Pulmonary artery endothelial cell (primary cell): ENCODE measurements around the gene GABRR3. TPM values are rescaled to one million over a fixed set of nuclear protein-coding genes. Genes with fewer than 3 reads are reported as not detected.

ENCODE experiments used
- DNase-seq: peaks from one replicate; pipeline ENCODE4 v3.0.0-alpha.2; 2011; ENCODE audit warnings: low read depth, low spot score
- total RNA-seq: library from RNA; depleted of rRNA; stranded (reverse); fragments of >200 nt; gene quantifications from 2 replicates; pipeline ENCODE4 v1.2.3, GENCODE V29; 2014

GABRR3 gene
- total RNA-seq: not detected in 2 replicates

GRCh38 chr3:98035208-98035607 lies at the start of gene GABRR3:
TSS of gene GABRR3 (minus strand) at chr3:98035315. CDS start at chr3:98034987, 328 bp downstream.
- DNase-seq: no peak

- no peak for DNase-seq
Measured at GRCh38 chr3:98073486-98073885, 38.4 kb upstream of the GABRR3 start.

- no peak for DNase-seq
Measured at GRCh38 chr3:98070840-98071239, 35.7 kb upstream of the GABRR3 start.

GRCh38 chr3:98068824-98069223 lies 33.7 kb upstream of the GABRR3 start:
- DNase-seq: no peak

- DNase-seq: no peak
Measured at GRCh38 chr3:98058244-98058960, 23.3 kb upstream of the GABRR3 start.

GRCh38 chr3:98057631-98058030 lies 22.5 kb upstream of the GABRR3 start:
- no peak for DNase-seq

- DNase-seq: no peak
Measured at GRCh38 chr3:98056035-98056434, 20.9 kb upstream of the GABRR3 start.

GRCh38 chr3:98049271-98049670 lies 14.2 kb upstream of the GABRR3 start:
- no peak for DNase-seq

GRCh38 chr3:98048586-98048985 lies 13.5 kb upstream of the GABRR3 start:
- no peak for DNase-seq

- DNase-seq: no peak
Measured at GRCh38 chr3:98041350-98041749, 6.2 kb upstream of the GABRR3 start.

- peak; percentile 48 for DNase-seq
Measured at GRCh38 chr3:98039322-98040024, 4.4 kb upstream of the GABRR3 start.

GRCh38 chr3:98038876-98039275 lies 3.8 kb upstream of the GABRR3 start:
- DNase-seq: no peak

- no peak for DNase-seq
Measured at GRCh38 chr3:98038286-98038685, 3.2 kb upstream of the GABRR3 start.

GRCh38 chr3:98034486-98034885 lies 629 bp downstream of the GABRR3 start:
- no peak for DNase-seq

GRCh38 chr3:98034036-98034435 lies 1.1 kb downstream of the GABRR3 start:
- DNase-seq: no peak

- no peak for DNase-seq
Measured at GRCh38 chr3:98032904-98033303, 2.2 kb downstream of the GABRR3 start.

GRCh38 chr3:98032265-98032664 lies 2.9 kb downstream of the GABRR3 start:
- DNase-seq: no peak

GRCh38 chr3:98029083-98029482 lies 6.0 kb downstream of the GABRR3 start:
- DNase-seq: no peak

- DNase-seq: peak; percentile 3
Measured at GRCh38 chr3:98027085-98027446, 8.0 kb downstream of the GABRR3 start.

- no peak for DNase-seq
Measured at GRCh38 chr3:98026425-98027084, 8.6 kb downstream of the GABRR3 start.

GRCh38 chr3:98025392-98025945 lies 9.6 kb downstream of the GABRR3 start:
- no peak for DNase-seq
